HFF-Myc (cell line): Measurements from ENCODE around the gene RNASET2.
"Not testable (repeated sequence)": the region's sequence is repeated elsewhere in the genome, so short reads cannot be mapped to it uniquely, and the experiment has no call there.

Experiments
- DNase-seq: peaks from one replicate; pipeline ENCODE4 v3.0.0-alpha.2; 2011; ENCODE audit warnings: low read depth; ENCODE audit errors: extremely low read depth
- H3K4me3 ChIP-seq: replicated peaks from 2 replicates; pipeline ENCODE4 v1.5.1; 2011; ENCODE audit warnings: low read depth, mild to moderate bottlenecking, control low read depth, low read length
- TF ChIP-seq, protein P1 (sequence below): IDR thresholded peaks from 2 replicates; pipeline ENCODE4 v1.5.1; 2012; ENCODE audit warnings: mild to moderate bottlenecking, low read depth, low read length, control low read depth; ENCODE audit errors: missing control alignments

Gene RNASET2

DNA sequence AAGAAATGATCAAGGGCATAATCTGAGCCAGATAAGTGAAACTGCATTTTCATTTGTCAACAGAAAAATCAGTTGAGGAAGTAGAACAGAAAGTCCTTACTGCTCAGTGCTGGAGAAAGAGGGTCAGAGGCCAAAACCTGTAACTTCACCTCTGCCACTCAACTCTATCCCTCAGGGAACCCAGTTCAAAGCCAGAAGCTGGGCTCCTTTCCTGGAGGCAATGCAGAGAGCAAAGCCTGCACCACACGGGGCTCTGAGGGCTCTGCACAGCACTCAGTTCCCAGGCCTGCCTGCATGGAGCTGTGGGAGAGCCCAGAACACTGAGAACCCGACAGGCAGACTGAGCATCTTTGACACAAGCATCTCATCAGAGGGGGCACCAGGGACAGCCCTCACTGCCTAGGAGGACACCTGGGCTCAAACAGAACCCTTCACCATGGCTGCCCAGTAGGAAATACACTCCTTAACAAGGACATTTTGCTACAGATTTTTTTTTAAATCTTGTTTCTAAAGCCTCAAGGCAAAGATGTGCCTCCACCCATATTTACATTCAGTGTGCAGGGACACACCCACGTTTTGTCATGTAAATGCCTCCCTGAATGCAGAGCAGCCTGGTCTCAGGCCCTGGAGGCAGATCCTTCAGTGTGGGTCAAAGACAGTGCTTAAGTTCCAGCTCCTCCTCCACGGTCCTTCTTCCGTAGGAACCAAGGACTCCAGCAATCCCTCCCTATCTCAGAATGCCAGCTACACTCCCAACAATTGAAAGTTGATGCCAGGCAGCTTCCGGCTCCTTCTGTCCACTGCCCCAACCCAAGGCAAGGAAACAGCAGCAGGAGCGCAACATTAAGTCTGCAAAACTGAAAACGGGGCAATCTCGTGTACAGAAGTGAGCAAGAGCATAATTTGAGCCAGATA, 6.6 kb downstream of the RNASET2 start:
- DNase-seq = no peak

DNA sequence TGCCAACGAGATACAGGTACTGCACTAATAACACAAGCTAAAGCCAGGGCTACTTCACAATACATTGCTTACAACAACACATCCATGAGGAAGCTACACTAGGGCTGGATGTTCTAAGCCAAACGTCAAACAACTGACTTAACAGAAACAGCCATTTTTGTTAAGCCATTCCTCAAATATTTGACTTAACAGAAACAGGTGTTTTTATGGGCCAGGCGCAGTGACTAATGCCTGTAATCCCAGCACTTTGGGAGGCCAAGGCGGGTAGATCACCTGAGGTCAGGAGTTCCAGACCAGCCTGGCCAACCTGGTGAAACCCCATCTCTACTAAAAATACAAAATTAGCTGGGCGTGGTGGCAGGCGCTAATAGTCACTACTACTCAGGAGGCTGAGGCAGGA, 7.6 kb downstream of the RNASET2 start:
- not testable (repeated sequence) for H3K4me3 ChIP-seq, DNase-seq

More for the DNA sequence above, 6.6 kb downstream of the RNASET2 start:
- no peak overlapping the region for H3K4me3 ChIP-seq
- TF ChIP-seq, protein P1, sequence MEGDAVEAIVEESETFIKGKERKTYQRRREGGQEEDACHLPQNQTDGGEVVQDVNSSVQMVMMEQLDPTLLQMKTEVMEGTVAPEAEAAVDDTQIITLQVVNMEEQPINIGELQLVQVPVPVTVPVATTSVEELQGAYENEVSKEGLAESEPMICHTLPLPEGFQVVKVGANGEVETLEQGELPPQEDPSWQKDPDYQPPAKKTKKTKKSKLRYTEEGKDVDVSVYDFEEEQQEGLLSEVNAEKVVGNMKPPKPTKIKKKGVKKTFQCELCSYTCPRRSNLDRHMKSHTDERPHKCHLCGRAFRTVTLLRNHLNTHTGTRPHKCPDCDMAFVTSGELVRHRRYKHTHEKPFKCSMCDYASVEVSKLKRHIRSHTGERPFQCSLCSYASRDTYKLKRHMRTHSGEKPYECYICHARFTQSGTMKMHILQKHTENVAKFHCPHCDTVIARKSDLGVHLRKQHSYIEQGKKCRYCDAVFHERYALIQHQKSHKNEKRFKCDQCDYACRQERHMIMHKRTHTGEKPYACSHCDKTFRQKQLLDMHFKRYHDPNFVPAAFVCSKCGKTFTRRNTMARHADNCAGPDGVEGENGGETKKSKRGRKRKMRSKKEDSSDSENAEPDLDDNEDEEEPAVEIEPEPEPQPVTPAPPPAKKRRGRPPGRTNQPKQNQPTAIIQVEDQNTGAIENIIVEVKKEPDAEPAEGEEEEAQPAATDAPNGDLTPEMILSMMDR = no peak

DNA sequence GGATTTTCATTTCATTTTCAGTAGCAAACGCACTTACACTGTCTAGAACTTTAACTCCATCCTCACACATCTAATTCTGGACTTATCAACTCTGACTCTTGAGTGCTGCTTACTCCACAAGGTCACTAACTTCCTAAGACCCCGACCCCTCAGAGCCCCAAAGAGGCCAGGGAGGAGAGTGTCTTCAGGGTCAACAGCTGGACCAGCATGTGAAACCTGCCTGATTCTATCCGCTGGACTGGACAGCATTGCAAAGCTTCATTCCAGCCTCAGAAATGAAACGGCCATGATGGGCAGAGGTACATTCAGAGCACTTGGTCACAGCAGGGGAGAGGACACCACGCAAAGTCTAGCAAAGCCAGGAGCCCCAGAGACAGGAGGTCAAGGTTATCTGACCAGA, 9.1 kb downstream of the RNASET2 start:
- DNase-seq = no peak
- no peak overlapping the region for H3K4me3 ChIP-seq
- TF ChIP-seq, protein P1 = no peak

DNA sequence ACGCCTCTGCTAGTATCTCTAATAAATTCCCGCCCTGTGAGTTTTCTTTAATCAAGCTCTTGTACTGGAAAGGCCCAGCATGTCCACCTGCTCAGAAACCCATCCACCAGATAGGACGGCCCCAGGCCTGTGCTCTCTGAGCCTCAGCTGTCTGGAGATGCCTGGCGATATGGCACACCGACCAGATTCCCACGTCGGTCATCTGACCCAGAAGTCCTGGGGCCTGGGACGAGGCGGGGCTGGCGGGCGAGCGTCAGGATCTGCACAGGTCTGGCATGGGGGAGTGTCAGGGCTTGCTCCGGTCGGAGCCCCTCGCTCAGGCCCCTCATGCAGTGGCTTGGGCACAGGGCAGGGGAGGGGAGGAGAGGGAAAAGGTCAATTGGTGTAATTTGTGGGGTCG, 10.2 kb downstream of the RNASET2 start:
- TF ChIP-seq, protein P1 = no peak
- no peak overlapping the region for H3K4me3 ChIP-seq
- DNase-seq = no peak

DNA sequence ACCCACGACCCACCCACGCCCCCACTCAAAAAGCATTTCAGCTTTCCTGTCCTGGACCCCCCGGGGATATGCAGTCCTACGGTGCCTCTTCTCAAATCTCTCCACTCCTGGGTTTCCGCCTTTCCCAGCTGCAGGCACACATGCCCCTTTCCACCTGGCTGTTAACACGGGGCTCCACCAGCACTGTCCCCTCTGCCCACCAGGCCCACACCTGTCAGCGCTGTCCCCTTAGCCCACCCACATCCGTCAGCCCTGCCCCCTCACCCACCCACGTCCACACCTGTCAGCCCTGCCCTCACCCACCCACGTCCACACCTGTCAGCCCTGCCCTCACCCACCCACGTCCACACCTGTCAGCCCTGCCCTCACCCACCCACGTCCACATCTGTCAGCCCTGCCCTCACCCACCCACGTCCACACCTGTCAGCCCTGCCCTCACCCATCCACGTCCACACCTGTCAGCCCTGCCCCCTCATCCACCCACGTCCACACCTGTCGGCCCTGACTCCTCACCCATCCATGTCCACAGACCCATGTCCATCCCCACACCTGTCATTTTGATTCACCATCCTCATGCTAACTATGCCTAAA, 11.6 kb downstream of the RNASET2 start:
- TF ChIP-seq, protein P1 = no peak
- DNase-seq = no peak
- H3K4me3 ChIP-seq = no peak overlapping the region

DNA sequence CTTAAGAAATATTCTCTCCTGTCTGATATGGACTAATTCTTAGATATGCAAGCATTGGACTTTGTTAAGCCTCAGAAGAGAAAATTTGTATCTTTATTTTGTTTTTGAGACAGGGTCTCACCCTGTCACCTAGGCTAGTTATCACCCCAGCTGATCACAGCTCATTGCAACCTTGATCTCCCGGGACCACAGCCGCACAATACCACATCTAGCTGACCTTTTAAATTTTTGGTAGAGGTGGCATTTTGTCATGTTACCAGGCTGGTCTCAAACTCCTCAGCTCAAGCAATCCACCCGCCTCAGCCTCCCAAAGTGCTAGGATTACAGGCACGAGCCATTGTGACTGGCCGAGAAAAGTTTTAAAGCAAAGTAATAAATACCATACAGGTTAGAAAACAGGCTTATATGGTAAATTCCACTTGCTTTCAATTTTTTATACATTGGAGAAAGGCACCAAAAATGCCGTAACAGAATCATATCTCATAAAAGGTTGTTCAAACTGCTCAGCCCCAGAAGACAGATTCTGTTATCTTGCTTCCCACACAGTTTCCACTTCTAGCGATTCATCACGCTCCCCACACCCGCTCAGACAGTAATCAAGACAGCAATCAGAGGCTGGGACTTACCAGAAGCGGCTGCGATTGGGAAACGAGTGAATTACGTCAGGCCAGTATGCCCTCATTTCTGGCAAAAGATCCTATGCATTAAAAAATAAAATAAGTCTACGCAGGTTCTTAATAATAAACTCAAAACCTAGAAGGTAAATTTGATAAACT, 13.8 kb downstream of the RNASET2 start:
- TF ChIP-seq, protein P1 = no peak
- H3K4me3 ChIP-seq = no peak overlapping the region
- DNase-seq = no peak

DNA sequence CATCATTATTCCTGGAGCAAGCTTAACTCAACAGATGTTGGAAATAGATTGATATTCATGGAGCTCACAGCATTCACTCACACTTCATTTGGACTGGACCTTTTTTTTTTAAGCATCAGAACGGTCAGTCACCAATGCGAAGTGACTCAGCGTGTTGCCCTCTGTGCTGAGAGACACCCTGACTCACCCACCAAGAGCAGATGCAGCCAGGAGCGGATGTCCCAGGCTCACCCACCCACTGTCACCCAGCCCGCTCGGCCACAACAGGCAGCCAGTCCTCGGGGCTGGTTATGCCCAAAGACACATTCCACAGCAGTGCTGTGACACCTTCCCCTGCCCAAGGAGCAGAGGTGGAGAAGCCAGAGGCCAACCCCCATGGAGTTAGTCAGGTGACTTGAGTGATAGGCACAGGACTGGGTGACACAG, 15.7 kb downstream of the RNASET2 start:
- no peak overlapping the region for H3K4me3 ChIP-seq
- TF ChIP-seq, protein P1 = no peak
- no peak for DNase-seq
